GM12875 (cell line): ENCODE measurements around the gene MAGEA6.
A peak's percentile ranks its signal among the peaks of the same experiment; 100 is the strongest.
"Not testable (repeated sequence)": the region's sequence is repeated elsewhere in the genome, so short reads cannot be mapped to it uniquely, and the experiment has no call there.

Experiments used
- H3K4me3 ChIP-seq: one replicate; pipeline ENCODE4 v1.5.1; 2011; ENCODE audit warnings: low read depth, low read length, control low read depth
- TF ChIP-seq, protein P1 (sequence below): IDR thresholded peaks from 2 replicates; pipeline ENCODE4 v1.5.1; 2011; ENCODE audit warnings: low read depth, mild to moderate bottlenecking, control low read depth, inconsistent platforms, low read length, moderate library complexity, borderline replicate concordance; ENCODE audit not compliant: insufficient read depth

Gene MAGEA6, protein sequence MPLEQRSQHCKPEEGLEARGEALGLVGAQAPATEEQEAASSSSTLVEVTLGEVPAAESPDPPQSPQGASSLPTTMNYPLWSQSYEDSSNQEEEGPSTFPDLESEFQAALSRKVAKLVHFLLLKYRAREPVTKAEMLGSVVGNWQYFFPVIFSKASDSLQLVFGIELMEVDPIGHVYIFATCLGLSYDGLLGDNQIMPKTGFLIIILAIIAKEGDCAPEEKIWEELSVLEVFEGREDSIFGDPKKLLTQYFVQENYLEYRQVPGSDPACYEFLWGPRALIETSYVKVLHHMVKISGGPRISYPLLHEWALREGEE

DNA sequence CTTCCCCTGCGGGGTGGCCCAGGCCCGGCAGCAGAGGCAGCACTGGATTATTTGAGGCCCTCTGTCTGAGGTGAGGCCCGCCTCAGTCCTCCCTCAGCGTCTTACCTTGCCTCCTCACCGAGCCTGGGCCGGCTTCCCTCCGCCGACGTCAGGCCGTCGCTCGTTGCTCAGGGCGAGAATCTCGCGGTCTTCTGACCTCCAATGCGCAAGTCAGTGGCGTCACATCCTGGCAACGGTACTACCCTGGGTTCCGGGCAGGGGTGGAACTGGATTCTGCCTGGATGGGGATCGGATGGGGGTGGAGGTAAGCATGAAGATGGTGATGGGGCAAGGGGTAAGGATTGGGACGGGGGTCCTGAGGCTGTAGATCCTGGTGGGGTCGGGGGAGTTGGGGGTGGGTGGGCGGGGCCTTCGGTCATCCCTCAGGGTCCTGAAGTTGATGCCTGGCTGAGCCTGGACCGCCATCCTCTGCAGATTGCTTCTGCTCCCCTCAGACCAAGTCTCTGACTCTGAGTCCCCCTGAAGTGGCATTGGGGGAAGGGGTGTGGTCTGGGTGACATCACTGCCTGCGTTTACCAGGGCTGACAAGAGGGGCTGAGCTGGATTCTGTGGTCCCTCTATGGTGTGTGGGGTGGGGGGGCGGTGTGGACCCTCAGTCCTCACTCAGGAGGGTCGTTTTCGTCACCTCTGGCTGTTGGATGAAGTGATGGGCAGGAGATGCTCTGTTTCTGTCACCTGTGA, at the start of gene MAGEA6:
TSS of gene MAGEA6 (minus strand) at position 141 of the 741 bp plus-strand sequence. CDS start 2,039 bp downstream, outside the sequence.
- not testable (repeated sequence) for H3K4me3 ChIP-seq

DNA sequence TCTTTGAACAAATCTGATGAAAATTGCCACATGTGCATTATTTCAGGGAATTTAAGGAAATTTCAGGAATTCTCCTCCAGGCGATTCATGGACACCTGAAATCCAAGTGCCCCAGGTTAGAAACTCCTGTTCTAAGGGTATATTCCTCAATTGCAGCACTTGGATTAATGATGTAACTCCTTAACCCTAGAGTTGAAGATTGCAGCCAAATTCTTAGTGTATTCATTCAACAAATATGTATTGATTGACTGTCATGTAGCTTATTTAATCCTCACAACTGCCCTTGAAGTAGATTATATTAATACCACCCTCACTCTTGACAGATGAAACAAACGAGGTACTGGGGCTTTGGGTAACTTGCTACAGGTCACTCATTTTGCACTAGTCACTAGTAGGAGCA, 49.8 kb upstream of the MAGEA6 start:
- H3K4me3 ChIP-seq = no peak overlapping the region
- TF ChIP-seq, protein P1, sequence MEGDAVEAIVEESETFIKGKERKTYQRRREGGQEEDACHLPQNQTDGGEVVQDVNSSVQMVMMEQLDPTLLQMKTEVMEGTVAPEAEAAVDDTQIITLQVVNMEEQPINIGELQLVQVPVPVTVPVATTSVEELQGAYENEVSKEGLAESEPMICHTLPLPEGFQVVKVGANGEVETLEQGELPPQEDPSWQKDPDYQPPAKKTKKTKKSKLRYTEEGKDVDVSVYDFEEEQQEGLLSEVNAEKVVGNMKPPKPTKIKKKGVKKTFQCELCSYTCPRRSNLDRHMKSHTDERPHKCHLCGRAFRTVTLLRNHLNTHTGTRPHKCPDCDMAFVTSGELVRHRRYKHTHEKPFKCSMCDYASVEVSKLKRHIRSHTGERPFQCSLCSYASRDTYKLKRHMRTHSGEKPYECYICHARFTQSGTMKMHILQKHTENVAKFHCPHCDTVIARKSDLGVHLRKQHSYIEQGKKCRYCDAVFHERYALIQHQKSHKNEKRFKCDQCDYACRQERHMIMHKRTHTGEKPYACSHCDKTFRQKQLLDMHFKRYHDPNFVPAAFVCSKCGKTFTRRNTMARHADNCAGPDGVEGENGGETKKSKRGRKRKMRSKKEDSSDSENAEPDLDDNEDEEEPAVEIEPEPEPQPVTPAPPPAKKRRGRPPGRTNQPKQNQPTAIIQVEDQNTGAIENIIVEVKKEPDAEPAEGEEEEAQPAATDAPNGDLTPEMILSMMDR = no peak

DNA sequence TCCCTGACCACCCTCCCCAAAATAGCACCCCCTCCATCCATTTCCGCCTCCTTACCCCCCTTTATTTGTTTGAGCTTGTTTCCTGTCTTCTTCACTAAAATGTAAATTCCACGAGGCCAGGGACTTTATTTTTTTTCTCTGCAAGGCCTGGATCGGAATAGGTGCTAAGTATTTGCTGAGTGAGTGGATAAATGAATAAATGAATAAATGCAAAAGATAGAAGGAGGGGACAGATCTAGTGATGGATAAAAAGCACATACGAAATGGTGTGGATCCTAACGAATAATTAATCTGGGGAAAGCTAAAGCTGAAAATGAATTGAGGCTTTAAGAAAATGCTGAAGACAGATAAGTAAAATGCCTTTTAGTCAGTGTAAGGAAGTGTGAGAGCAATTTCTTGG, 48.9 kb upstream of the MAGEA6 start:
- H3K4me3 ChIP-seq = no peak overlapping the region
- TF ChIP-seq, protein P1 = no peak

DNA sequence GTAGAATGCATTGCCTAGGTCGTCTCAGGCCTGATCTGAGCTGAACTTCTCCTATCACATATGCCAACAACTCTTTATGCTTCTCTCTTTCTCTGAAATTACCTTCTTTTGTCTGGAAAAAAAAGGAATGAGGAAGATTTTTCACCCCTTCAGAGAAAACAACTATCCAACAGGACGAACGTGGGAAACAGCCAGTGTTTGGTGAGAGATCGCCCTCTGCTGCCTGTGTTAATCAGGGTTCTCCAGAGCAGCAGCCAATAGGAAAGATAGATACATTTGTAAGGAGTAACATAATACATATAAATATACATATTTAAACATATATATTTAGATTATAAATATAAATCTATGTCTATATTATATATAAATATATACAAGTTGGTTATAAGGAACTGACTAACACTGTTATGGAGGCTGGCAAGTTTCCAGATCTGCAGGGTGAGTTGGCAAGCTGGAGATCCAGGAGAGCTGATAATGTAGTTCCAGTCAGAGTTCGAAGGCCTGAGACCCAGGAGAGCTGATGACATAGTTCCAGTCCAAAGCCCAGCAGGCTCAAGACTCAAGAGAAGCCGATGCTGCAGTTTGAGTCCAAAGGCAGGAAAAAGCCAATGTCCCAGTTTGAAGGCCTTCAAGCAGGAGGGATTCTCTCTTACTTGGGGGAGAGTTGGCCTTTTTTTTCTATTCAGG, 47.7 kb upstream of the MAGEA6 start:
- TF ChIP-seq, protein P1 = peak; percentile 28; the same call in 1 of the 2 replicates
- no peak overlapping the region for H3K4me3 ChIP-seq

DNA sequence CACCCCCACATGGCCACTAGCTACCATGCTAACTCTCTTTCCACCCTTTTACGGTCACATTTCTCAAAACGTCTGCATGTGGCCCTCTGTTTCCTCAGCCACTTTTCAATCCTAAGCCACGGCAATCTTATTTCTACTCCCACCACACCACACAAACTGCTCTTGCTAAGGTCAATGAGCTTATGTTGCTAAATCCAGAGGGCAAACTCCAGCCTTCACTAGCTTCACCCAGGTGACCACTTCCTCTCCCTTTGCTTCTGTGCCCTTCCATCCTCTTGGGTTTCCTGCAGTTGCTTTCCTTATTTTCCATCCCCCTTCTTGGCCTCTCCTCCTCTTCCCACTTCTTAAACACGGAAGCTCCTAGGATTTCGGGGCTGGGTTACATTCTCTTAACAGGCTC, 44.6 kb upstream of the MAGEA6 start:
- TF ChIP-seq, protein P1 = no peak
- H3K4me3 ChIP-seq = no peak overlapping the region

DNA sequence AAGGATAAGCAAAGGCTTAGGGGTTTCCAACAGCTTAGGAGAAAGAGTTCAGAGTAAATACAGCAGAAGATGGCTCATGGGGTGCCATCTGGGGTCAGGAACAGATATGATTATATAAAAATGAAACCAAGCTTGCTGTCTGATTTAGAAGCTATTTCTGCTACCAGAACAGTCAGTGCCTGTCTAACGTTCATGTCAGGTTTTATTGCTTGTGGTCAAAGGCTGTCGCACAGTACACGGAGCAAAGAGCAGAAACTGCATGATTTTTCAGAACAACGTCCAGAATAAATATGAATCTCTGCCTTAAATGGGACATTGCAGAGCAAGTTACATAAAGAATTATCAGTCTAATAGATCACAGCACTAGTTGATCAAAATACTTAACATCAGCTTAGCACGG, 43.7 kb upstream of the MAGEA6 start:
- no peak overlapping the region for H3K4me3 ChIP-seq
- TF ChIP-seq, protein P1 = no peak

DNA sequence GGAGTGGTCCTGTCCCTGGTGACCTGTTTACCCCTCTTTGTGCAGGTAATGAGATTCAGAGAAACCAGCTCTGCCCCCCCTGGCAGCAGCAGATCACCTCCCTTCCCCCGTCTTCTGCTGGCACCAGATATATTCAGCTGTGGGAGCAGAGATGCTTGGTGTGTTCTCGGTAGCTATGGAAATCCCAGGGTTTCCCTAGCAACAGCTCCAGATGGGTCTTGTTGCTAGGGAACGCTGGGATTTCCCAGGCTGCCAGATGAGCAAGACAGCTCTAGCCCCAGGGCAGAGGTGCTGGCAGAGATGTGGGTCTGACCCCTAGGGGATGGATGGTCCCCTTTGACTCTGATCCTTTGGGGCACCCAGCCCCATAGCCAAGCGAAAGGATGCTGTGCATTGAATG, 40.9 kb upstream of the MAGEA6 start:
- H3K4me3 ChIP-seq = no peak overlapping the region
- TF ChIP-seq, protein P1 = no peak
